ENCODE data around the gene CRAT. TPM values are rescaled to one million over a fixed set of nuclear protein-coding genes. Genes with fewer than 3 reads are reported as not detected.

The CRAT gene
- total RNA-seq, 1 donor from 2014 or later: 27.1 TPM

- H3K4me3 ChIP-seq (ENCODE audit: low read length in 3 of 3): no peak overlapping the region
- no peak overlapping the region for H3K27ac ChIP-seq (ENCODE audit: low read depth, low read length)
- H3K27me3 ChIP-seq (ENCODE audit: control insufficient read depth in 3 of 3, insufficient read depth in 3 of 3, low read length in 3 of 3): no peaks in the 10 kb centered on the region
- H3K9me3 ChIP-seq (ENCODE audit: control insufficient read depth in 3 of 3, low read length in 3 of 3): no peaks in the 10 kb centered on the region
- peaks cover 2 to 10% (median 3%) of the 10 kb centered on the region in 3 donors for H3K36me3 ChIP-seq (ENCODE audit: control insufficient read depth in 3 of 3, insufficient read depth in 3 of 3, low read length in 3 of 3)
- H3K9ac ChIP-seq (ENCODE audit: low read depth in 1 of 3, low read length in 3 of 3): no peak overlapping the region
- H3K4me1 ChIP-seq (ENCODE audit: control insufficient read depth in 3 of 3, insufficient read depth in 3 of 3, low read length in 3 of 3): peaks cover 28 to 35% (median 33%) of the 10 kb centered on the region in 3 donors
Measured at GRCh38 chr9:129078691-129079503, 31.7 kb downstream of the CRAT start.

- Histone ChIP-seq H3K4me3 (ENCODE audit: low read length in 3 of 3) (no peak overlapping the region), H3K9me3 (ENCODE audit: control insufficient read depth in 3 of 3, low read length in 3 of 3) (no peaks in the 10 kb centered on the region), H3K36me3 (ENCODE audit: control insufficient read depth in 3 of 3, insufficient read depth in 3 of 3, low read length in 3 of 3) (peaks cover 0 to under 1% (median 0%) of the 10 kb centered on the region in 3 donors), H3K9ac (ENCODE audit: low read depth in 1 of 3, low read length in 3 of 3) (no peak overlapping the region), H3K27me3 (ENCODE audit: control insufficient read depth in 3 of 3, insufficient read depth in 3 of 3, low read length in 3 of 3) (no peaks in the 10 kb centered on the region), H3K27ac (ENCODE audit: low read depth, low read length) (no peak overlapping the region), H3K4me1 (ENCODE audit: control insufficient read depth in 3 of 3, insufficient read depth in 3 of 3, low read length in 3 of 3) (peaks cover 15 to 19% (median 16%) of the 10 kb centered on the region in 3 donors)
Measured at GRCh38 chr9:129077236-129077635, 33.4 kb downstream of the CRAT start.

GRCh38 chr9:129076640-129077037 lies 34.0 kb downstream of the CRAT start:
- Histone ChIP-seq H3K4me1 (ENCODE audit: control insufficient read depth in 3 of 3, insufficient read depth in 3 of 3, low read length in 3 of 3) (peaks cover 9 to 13% (median 10%) of the 10 kb centered on the region in 3 donors), H3K36me3 (ENCODE audit: control insufficient read depth in 3 of 3, insufficient read depth in 3 of 3, low read length in 3 of 3) (no peaks in the 10 kb centered on the region), H3K27ac (ENCODE audit: low read depth, low read length) (no peak overlapping the region), H3K9me3 (ENCODE audit: control insufficient read depth in 3 of 3, low read length in 3 of 3) (no peaks in the 10 kb centered on the region), H3K9ac (ENCODE audit: low read depth in 1 of 3, low read length in 3 of 3) (no peak overlapping the region), H3K4me3 (ENCODE audit: low read length in 3 of 3) (no peak overlapping the region), H3K27me3 (ENCODE audit: control insufficient read depth in 3 of 3, insufficient read depth in 3 of 3, low read length in 3 of 3) (no peaks in the 10 kb centered on the region)

- H3K4me1 ChIP-seq (ENCODE audit: control insufficient read depth in 3 of 3, insufficient read depth in 3 of 3, low read length in 3 of 3): peaks cover 5 to 9% (median 7%) of the 10 kb centered on the region in 3 donors
- H3K9ac ChIP-seq (ENCODE audit: low read depth in 1 of 3, low read length in 3 of 3): no peak overlapping the region
- no peaks in the 10 kb centered on the region for H3K27me3 ChIP-seq (ENCODE audit: control insufficient read depth in 3 of 3, insufficient read depth in 3 of 3, low read length in 3 of 3)
- no peak overlapping the region for H3K27ac ChIP-seq (ENCODE audit: low read depth, low read length)
- H3K36me3 ChIP-seq (ENCODE audit: control insufficient read depth in 3 of 3, insufficient read depth in 3 of 3, low read length in 3 of 3): peaks cover 0 to 2% (median 0%) of the 10 kb centered on the region in 3 donors
- H3K4me3 ChIP-seq (ENCODE audit: low read length in 3 of 3): no peak overlapping the region
- H3K9me3 ChIP-seq (ENCODE audit: control insufficient read depth in 3 of 3, low read length in 3 of 3): no peaks in the 10 kb centered on the region
Measured at GRCh38 chr9:129075996-129076639, 34.5 kb downstream of the CRAT start.

- peaks cover 0 to 4% (median 3%) of the 10 kb centered on the region in 3 donors for H3K4me1 ChIP-seq (ENCODE audit: control insufficient read depth in 3 of 3, insufficient read depth in 3 of 3, low read length in 3 of 3)
- H3K4me3 ChIP-seq (ENCODE audit: low read length in 3 of 3): no peak overlapping the region
- no peak overlapping the region for H3K9ac ChIP-seq (ENCODE audit: low read depth in 1 of 3, low read length in 3 of 3)
- H3K27ac ChIP-seq (ENCODE audit: low read depth, low read length): no peak overlapping the region
- H3K9me3 ChIP-seq (ENCODE audit: control insufficient read depth in 3 of 3, low read length in 3 of 3): no peaks in the 10 kb centered on the region
- no peaks in the 10 kb centered on the region for H3K27me3 ChIP-seq (ENCODE audit: control insufficient read depth in 3 of 3, insufficient read depth in 3 of 3, low read length in 3 of 3)
- H3K36me3 ChIP-seq (ENCODE audit: control insufficient read depth in 3 of 3, insufficient read depth in 3 of 3, low read length in 3 of 3): peaks cover 0 to 6% (median 3%) of the 10 kb centered on the region in 3 donors
Measured at GRCh38 chr9:129074106-129074505, 36.5 kb downstream of the CRAT start.

GRCh38 chr9:129073404-129073803 lies 37.2 kb downstream of the CRAT start:
- no peak overlapping the region for H3K4me3 ChIP-seq (ENCODE audit: low read length in 3 of 3)
- H3K27me3 ChIP-seq (ENCODE audit: control insufficient read depth in 3 of 3, insufficient read depth in 3 of 3, low read length in 3 of 3): no peaks in the 10 kb centered on the region
- no peaks in the 10 kb centered on the region for H3K9me3 ChIP-seq (ENCODE audit: control insufficient read depth in 3 of 3, low read length in 3 of 3)
- H3K27ac ChIP-seq (ENCODE audit: low read depth, low read length): no peak overlapping the region
- H3K9ac ChIP-seq (ENCODE audit: low read depth in 1 of 3, low read length in 3 of 3): no peak overlapping the region
- H3K4me1 ChIP-seq (ENCODE audit: control insufficient read depth in 3 of 3, insufficient read depth in 3 of 3, low read length in 3 of 3): peaks cover 0 to 5% (median 3%) of the 10 kb centered on the region in 3 donors
- peaks cover 5 to 13% (median 7%) of the 10 kb centered on the region in 3 donors for H3K36me3 ChIP-seq (ENCODE audit: control insufficient read depth in 3 of 3, insufficient read depth in 3 of 3, low read length in 3 of 3)

GRCh38 chr9:129072171-129072570 lies 38.4 kb downstream of the CRAT start:
- Histone ChIP-seq H3K36me3 (ENCODE audit: control insufficient read depth in 3 of 3, insufficient read depth in 3 of 3, low read length in 3 of 3) (peaks cover 15 to 24% (median 16%) of the 10 kb centered on the region in 3 donors), H3K9me3 (ENCODE audit: control insufficient read depth in 3 of 3, low read length in 3 of 3) (no peaks in the 10 kb centered on the region), H3K9ac (ENCODE audit: low read depth in 1 of 3, low read length in 3 of 3) (no peak overlapping the region), H3K4me3 (ENCODE audit: low read length in 3 of 3) (no peak overlapping the region), H3K27me3 (ENCODE audit: control insufficient read depth in 3 of 3, insufficient read depth in 3 of 3, low read length in 3 of 3) (no peaks in the 10 kb centered on the region), H3K27ac (ENCODE audit: low read depth, low read length) (no peak overlapping the region), H3K4me1 (ENCODE audit: control insufficient read depth in 3 of 3, insufficient read depth in 3 of 3, low read length in 3 of 3) (peaks cover 0 to 5% (median 3%) of the 10 kb centered on the region in 3 donors)

- no peak overlapping the region for H3K9ac ChIP-seq (ENCODE audit: low read depth in 1 of 3, low read length in 3 of 3)
- H3K27me3 ChIP-seq (ENCODE audit: control insufficient read depth in 3 of 3, insufficient read depth in 3 of 3, low read length in 3 of 3): no peaks in the 10 kb centered on the region
- H3K27ac ChIP-seq (ENCODE audit: low read depth, low read length): no peak overlapping the region
- peaks cover 16 to 26% (median 17%) of the 10 kb centered on the region in 3 donors for H3K36me3 ChIP-seq (ENCODE audit: control insufficient read depth in 3 of 3, insufficient read depth in 3 of 3, low read length in 3 of 3)
- H3K4me3 ChIP-seq (ENCODE audit: low read length in 3 of 3): no peak overlapping the region
- peaks cover 0 to 5% (median 3%) of the 10 kb centered on the region in 3 donors for H3K4me1 ChIP-seq (ENCODE audit: control insufficient read depth in 3 of 3, insufficient read depth in 3 of 3, low read length in 3 of 3)
- H3K9me3 ChIP-seq (ENCODE audit: control insufficient read depth in 3 of 3, low read length in 3 of 3): no peaks in the 10 kb centered on the region
Measured at GRCh38 chr9:129071526-129072126, 39.0 kb downstream of the CRAT start.

- no peak overlapping the region for H3K9ac ChIP-seq (ENCODE audit: low read depth in 1 of 3, low read length in 3 of 3)
- H3K4me3 ChIP-seq (ENCODE audit: low read length in 3 of 3): no peak overlapping the region
- H3K4me1 ChIP-seq (ENCODE audit: control insufficient read depth in 3 of 3, insufficient read depth in 3 of 3, low read length in 3 of 3): peaks cover 0 to 5% (median 3%) of the 10 kb centered on the region in 3 donors
- H3K36me3 ChIP-seq (ENCODE audit: control insufficient read depth in 3 of 3, insufficient read depth in 3 of 3, low read length in 3 of 3): peaks cover 18 to 29% (median 18%) of the 10 kb centered on the region in 3 donors
- no peaks in the 10 kb centered on the region for H3K9me3 ChIP-seq (ENCODE audit: control insufficient read depth in 3 of 3, low read length in 3 of 3)
- H3K27me3 ChIP-seq (ENCODE audit: control insufficient read depth in 3 of 3, insufficient read depth in 3 of 3, low read length in 3 of 3): no peaks in the 10 kb centered on the region
- no peak overlapping the region for H3K27ac ChIP-seq (ENCODE audit: low read depth, low read length)
Measured at GRCh38 chr9:129070696-129071525, 39.7 kb downstream of the CRAT start.
